Gastrocnemius medialis (tissue), 4 donors: ENCODE measurements around the gene EPHA2. TPM values are rescaled to one million over a fixed set of nuclear protein-coding genes. Genes with fewer than 3 reads are reported as not detected.
"Not testable (repeated sequence)": the region's sequence is repeated elsewhere in the genome, so short reads cannot be mapped to it uniquely, and the experiment has no call there.

Experiments used
- ATAC-seq, 2 donors: fragments of 150-250 bp; one replicate each; pipeline ENCODE4 v1.9.1; 2016
- DNase-seq, 2 donors: peaks; one replicate each; pipeline ENCODE4 v3.0.0-alpha.2; 2019
- H3K27ac ChIP-seq, 4 donors: fragments of 200-600 bp; sonication (generic); 1 replicate in 1 of 4; 2 replicates in 3 of 4; pipeline ENCODE4 v1.5.1; 2016 to 2018; ENCODE audit warnings: mild to moderate bottlenecking in 2 of 4, moderate library complexity in 1 of 4
- H3K27me3 ChIP-seq, 3 donors: fragments of 200-600 bp; sonication (generic) in 2 of 3; 1 replicate in 1 of 3; 2 replicates in 2 of 3; pipeline versions ENCODE4 v1.5.1 to v1.6.0; 2016 to 2019; ENCODE audit warnings: mild to moderate bottlenecking in 1 of 3, moderate library complexity in 1 of 3
- H3K36me3 ChIP-seq, 2 donors: fragments of 200-600 bp; sonication (generic) in 1 of 2; one replicate each; pipeline ENCODE4 v1.5.1; 2017 to 2018
- H3K4me1 ChIP-seq, 2 donors: fragments of 200-600 bp; sonication (generic) in 1 of 2; one replicate each; pipeline ENCODE4 v1.5.1; 2016 to 2017; ENCODE audit warnings: mild to moderate bottlenecking in 2 of 2
- H3K4me3 ChIP-seq, 4 donors: fragments of 200-600 bp; sonication (generic) in 3 of 4; 1 replicate in 1 of 4; 2 replicates in 3 of 4; pipeline ENCODE4 v1.5.1; 2016 to 2019; ENCODE audit warnings: mild to moderate bottlenecking in 2 of 4
- H3K9me3 ChIP-seq, 3 donors: fragments of 200-600 bp; sonication (generic) in 2 of 3; 1 replicate in 1 of 3; 2 replicates in 2 of 3; pipeline ENCODE4 v1.5.1; 2016 to 2019
- CTCF ChIP-seq, 5 experiments: fragments of 450-650 bp in 3 of 5; fragments of 200-600 bp in 2 of 5; sonication (generic) in 2 of 5; IDR thresholded peaks in 4 of 5; conservative IDR thresholded peaks in 1 of 5; 1 replicate in 4 of 5; 2 replicates in 1 of 5; pipeline ENCODE4 v1.5.1; 2016 to 2019; ENCODE audit warnings: antibody characterized with exemption in 5 of 5, mild to moderate bottlenecking in 3 of 5, moderate library complexity in 3 of 5
- POLR2A ChIP-seq, 2 donors: fragments of 450-650 bp; IDR thresholded peaks; one replicate each; pipeline ENCODE4 v1.6.1; 2017; ENCODE audit warnings: antibody characterized with exemption in 2 of 2, mild to moderate bottlenecking in 2 of 2, moderate library complexity in 2 of 2
- in situ Hi-C, 4 donors: fragments of 200-750 bp; cut with MboI; loops; one replicate each; pipeline versions ENCODE4 v1.15.0 to v1.8.0; 2017; ENCODE audit warnings: low sequenced_read_pairs in 4 of 4
- intact Hi-C: fragments of 100-400 bp; cut with DNase I; formaldehyde crosslinking; loops from one replicate; pipeline ENCODE4 v1.15.1; 2023; ENCODE audit warnings: low total_unique reads
- total RNA-seq, 4 donors: library from RNA; depleted of rRNA; stranded (reverse); fragments of >200 nt; gene quantifications; one replicate each; pipeline versions ENCODE4 v1.1.0 to v1.2.3, GENCODE V29; 2016

EPHA2 gene
- total RNA-seq, 4 donors from 2014 or later, result 1.2 to 6.4 (median 2.9) TPM

- TF ChIP-seq POLR2A (IDR thresholded peaks at IDR 0.05), result no peak
- no peak for TF ChIP-seq CTCF (IDR thresholded peaks at IDR 0.05 in 4 of 5, conservative IDR thresholded peaks at IDR 0.05 in 1 of 5)
- no peaks in the 10 kb centered on the region for H3K4me1 ChIP-seq
- intact Hi-C loops, result no loop called here
- H3K9me3 ChIP-seq, result no peaks in the 10 kb centered on the region
- H3K36me3 ChIP-seq, result no peaks in the 10 kb centered on the region
- H3K4me3 ChIP-seq, result no peak overlapping the region
- no peak overlapping the region for H3K27ac ChIP-seq
- H3K27me3 ChIP-seq, result no peaks in the 10 kb centered on the region
- ATAC-seq, result no peak
- no peak for DNase-seq
- in situ Hi-C loops, result no loop called here
Observed at GRCh38 chr1:16196874-16197273, 41.0 kb upstream of the EPHA2 start.

DNA sequence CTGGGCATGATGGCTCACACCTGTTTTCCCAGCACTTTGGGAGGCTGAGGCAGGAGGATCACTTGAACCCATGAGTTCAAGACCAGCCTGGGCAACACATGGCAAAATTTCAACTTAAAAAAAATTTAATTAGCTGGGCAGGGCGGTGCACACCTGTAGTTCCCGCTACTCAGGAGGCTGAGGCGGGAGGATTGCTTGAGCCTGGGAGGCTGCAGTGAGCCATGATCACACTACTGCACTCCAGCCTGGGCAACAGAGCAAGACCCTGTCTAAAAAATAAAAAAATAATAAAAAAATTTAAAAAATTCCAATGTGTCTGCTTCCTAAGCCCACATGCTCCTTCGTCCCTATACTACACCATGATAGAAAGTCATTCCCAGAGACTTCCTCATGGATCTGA is 40.3 kb upstream of the EPHA2 start:
- DNase-seq, H3K27ac ChIP-seq, H3K4me1 ChIP-seq, in situ Hi-C loops, H3K27me3 ChIP-seq, ATAC-seq, H3K9me3 ChIP-seq, intact Hi-C loops, H3K4me3 ChIP-seq, H3K36me3 ChIP-seq: not testable (repeated sequence)

DNA sequence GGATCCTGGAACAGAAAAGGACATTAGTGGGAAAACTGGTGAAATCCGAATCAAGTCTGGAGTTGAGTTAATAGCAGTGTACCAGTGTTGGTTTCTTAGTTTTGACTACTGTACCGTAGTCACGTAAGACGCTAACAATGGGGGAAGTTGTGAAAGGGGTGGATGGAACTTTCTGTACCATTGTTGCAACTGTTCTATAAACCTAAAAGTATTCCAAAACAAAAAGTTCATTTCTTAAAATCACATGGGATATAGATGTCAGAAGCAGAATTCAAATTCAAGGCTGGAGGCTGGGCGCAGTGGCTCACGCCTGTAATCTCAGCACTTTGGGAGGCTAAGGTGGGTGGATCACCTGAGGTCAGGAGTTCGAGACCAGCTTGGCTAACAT is 39.6 kb upstream of the EPHA2 start:
- Histone ChIP-seq H3K27ac (no peak overlapping the region), H3K9me3 (no peaks in the 10 kb centered on the region), H3K4me3 (no peak overlapping the region), H3K36me3 (no peaks in the 10 kb centered on the region), H3K27me3 (no peaks in the 10 kb centered on the region), H3K4me1 (no peaks in the 10 kb centered on the region)
- DNase-seq, result no peak
- no peak for TF ChIP-seq POLR2A (IDR thresholded peaks at IDR 0.05)
- no peak for TF ChIP-seq CTCF (IDR thresholded peaks at IDR 0.05 in 4 of 5, conservative IDR thresholded peaks at IDR 0.05 in 1 of 5)
- no peak for ATAC-seq
- in situ Hi-C loops (no loop called here), intact Hi-C loops (no loop called here)

- no peak for ATAC-seq
- no peak for DNase-seq
- no peaks in the 10 kb centered on the region for H3K4me1 ChIP-seq
- in situ Hi-C loops, result no loop called here
- H3K27me3 ChIP-seq, result peaks cover 0 to 5% (median 4%) of the 10 kb centered on the region in 3 donors
- TF ChIP-seq CTCF (IDR thresholded peaks at IDR 0.05 in 4 of 5, conservative IDR thresholded peaks at IDR 0.05 in 1 of 5) (no peak), POLR2A (IDR thresholded peaks at IDR 0.05) (no peak)
- intact Hi-C loops, result no loop called here
- H3K36me3 ChIP-seq, result no peaks in the 10 kb centered on the region
- H3K9me3 ChIP-seq, result no peaks in the 10 kb centered on the region
- no peak overlapping the region for H3K27ac ChIP-seq
- no peak overlapping the region for H3K4me3 ChIP-seq
Observed at GRCh38 chr1:16191916-16192546, 36.2 kb upstream of the EPHA2 start.

DNA sequence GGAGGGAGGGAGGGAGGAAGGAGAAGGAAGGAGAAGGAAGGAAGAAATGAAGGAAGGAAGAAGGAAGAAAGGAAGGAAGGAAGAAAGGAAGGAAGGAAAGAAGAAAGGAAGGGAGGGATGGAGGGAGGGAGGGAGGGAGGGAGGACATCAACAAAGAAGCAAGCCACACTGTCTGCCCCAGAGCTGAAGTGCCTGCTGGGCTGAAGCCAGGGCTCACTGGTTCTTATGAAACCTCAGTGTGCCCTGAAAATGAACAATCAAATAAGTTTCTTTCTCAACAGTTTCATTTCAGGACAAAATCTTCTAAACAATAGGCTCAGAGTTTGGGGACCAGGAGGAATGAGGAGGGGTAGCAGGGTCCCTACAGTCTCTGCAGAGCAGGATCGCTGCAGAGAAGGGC is 35.4 kb upstream of the EPHA2 start:
- DNase-seq (no peak), ATAC-seq (no peak)
- in situ Hi-C loops, result no loop called here

More for the DNA sequence above, 35.4 kb upstream of the EPHA2 start:
- TF ChIP-seq POLR2A (IDR thresholded peaks at IDR 0.05) (no peak), CTCF (IDR thresholded peaks at IDR 0.05 in 4 of 5, conservative IDR thresholded peaks at IDR 0.05 in 1 of 5) (no peak)
- Histone ChIP-seq H3K4me1 (no peaks in the 10 kb centered on the region), H3K9me3 (no peaks in the 10 kb centered on the region), H3K4me3 (no peak overlapping the region), H3K36me3 (no peaks in the 10 kb centered on the region), H3K27me3 (peaks cover 0 to 5% (median 4%) of the 10 kb centered on the region in 3 donors), H3K27ac (no peak overlapping the region)
- intact Hi-C loops, result no loop called here
